GM18526 (cell line): Measurements from ENCODE around the gene ITPRIP.

ENCODE experiments used
- POLR2A ChIP-seq: IDR thresholded peaks from 3 replicates; pipeline ENCODE4 v1.6.1; 2011; ENCODE audit not compliant: insufficient read length; ENCODE audit errors: extremely low read depth

Gene ITPRIP

DNA sequence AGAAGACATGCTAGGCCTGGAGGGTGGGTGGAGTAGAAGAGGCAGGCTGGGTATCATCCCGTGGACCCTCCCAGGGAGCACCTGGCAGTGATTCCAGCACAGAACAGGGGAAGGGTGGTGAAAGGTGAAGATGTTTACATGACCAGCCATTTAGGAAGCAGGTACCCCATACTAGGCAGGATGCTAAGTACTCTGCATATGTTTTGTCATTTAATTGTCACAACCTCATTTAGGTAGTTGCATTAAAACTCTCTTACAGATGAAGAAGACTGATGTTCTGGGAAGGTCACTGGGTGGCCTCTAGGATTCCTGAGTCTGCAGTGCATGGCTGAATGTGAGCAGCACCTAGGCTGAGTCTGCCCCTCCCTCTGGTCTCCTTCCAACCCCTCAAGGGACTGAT, 15.2 kb downstream of the ITPRIP start:
- no peak for TF ChIP-seq POLR2A

DNA sequence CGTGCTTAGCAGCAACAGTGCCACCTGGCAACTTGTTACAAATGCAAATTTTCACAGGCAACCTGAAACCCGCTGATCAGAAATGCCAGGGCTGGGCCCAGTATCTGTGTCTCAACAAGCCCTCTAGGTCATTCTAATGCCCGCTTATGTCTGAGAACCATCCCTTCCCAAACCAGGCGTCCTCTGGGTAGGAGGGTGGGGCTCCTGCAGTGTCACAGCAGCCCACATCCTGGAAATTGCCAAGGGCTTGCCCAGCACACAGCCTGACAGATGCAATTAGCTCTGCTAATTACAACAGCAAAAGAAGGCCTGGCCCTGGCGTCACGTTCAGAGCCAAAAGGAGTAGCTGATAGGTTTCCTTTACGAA, 15.9 kb downstream of the ITPRIP start:
- no peak for TF ChIP-seq POLR2A

DNA sequence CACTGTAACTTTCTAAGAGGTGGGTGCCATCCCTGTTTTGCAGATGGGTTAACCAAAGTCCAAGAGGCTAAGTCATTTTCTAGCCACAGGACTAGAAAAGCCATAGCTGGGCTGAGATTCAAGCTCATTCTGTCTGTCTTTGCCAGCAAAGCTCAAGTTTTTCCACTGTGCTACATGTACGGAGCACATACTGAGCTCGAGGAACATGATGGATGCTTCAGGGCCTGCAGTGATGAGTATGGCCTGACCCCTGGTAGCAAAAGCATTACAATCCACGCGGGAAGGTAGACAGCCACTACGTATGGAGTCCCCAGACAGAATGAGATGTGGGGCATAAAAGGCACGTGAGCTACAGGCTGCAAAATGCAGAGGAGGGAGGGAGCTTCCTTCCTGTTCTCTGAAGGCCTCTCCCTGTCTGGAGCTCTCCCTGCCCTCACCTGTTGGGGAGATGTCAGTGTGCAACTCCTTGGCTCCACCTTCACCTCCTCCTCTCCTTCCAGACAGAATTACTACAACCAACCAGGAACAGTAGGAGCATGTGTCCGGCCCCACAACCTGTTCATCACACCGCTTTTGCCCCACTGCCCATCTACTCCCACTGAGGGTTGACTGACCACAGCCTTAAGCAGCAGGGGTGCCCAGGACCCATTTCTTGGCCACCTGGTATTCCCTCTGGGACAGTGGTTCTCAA, 16.4 kb downstream of the ITPRIP start:
- TF ChIP-seq POLR2A = no peak

DNA sequence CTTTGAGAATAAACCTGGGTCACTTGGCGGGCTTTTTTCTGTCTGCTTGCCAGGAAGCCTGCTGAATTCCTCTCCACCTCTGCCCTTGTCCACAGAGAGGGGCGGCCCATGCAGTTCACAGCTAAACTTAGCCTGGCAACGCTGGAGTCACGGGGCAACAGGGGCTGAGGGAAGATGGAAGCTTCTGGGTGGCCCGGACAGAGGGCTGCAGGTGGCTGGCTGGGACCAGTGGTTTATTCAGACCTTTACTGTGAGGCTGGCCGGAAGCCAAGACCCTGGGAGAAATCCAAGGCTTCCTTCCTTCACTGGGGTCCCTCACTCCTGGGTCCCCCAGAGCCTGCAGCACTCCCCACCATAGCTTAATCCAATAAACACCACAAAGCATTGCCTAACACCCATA, 17.0 kb downstream of the ITPRIP start:
- TF ChIP-seq POLR2A = no peak

DNA sequence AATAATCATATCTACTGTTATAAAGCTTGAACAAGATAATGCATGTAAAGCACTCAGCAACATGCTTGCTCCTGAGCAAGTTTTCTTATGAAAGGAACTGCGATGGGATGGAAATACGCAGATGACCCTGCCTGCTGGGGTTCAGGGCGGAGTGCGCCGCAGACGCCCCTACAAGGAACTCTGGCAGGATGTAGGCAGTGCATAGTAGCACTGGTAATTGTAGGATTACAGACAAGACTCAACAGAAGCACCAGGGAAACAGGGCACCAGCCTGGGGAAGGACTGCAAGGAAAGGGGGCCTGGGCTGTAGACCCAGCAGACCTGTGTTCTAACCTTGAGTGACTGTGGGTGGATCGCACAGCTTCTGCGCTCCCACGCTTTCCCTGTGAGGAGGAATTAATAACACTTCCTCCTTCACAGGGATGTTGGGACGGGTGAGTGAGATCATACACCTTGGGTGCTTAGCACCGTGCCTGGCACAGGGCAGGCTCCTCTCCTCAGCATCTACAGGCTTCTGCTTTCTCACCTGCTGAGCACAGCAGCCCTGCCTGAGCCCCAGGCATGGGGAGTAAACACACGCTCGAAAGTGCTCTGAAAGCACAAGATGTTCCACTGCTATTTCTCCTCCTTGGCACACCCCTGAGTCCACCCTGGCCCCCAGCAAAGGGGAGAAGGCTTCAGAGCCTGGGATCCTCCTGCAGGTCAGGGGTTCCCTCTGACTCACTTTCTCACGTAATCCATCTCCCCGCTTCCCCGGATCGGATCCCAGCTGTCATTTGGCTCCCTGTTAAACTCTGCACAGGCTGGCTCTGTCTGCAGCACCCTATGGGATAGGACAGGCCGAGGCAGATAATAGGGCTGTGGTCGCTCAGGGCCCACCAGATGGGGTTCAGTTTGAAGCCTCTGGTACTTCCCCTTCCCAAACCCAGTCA, 19.2 kb downstream of the ITPRIP start:
- no peak for TF ChIP-seq POLR2A

DNA sequence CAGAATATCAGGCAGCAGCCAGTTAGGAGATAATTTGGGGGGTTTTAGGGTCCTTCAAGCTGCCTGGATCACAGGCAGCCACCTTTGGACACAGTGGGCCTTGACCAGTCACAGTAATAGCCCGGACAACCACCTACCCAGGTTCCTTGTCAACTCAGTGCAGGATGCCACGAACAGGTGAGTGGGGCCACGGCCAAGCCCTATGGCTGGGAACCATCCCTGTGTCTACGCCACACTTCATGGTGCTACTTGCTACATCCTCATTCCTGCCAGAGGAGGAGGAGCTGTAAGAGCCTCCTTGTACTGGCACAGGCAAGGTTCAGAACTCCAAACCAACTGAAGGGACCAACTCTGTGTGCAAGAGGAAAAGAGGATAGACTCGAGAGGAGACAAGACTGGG, 19.9 kb downstream of the ITPRIP start:
- no peak for TF ChIP-seq POLR2A

DNA sequence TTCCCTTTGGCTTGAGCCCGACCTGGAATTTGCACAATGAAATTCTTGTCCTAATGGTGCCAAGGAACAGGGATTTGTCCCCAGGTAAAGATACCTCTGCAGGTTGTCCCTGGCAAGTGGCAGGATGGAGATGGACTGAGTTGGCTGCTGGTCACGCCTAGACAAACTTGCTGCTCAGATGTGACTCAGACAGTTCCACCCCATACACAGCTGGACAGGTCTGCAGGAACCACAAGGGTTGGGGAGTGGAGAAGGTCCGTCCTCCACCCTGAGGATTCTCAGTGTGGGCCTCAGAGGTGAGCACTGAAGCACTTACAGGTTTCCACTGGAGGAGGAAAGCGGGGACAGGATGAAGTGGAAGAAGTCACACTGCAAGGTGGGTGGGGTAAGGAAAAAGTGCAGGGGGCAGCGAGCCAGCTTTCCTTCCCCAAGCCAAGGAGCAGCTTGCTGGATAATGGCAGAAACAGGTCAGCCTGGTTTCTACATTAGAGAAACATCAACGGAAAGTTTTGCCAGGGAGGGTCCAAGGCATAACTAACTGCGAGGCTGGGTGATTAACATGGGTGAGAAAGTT, 20.5 kb downstream of the ITPRIP start:
- no peak for TF ChIP-seq POLR2A

DNA sequence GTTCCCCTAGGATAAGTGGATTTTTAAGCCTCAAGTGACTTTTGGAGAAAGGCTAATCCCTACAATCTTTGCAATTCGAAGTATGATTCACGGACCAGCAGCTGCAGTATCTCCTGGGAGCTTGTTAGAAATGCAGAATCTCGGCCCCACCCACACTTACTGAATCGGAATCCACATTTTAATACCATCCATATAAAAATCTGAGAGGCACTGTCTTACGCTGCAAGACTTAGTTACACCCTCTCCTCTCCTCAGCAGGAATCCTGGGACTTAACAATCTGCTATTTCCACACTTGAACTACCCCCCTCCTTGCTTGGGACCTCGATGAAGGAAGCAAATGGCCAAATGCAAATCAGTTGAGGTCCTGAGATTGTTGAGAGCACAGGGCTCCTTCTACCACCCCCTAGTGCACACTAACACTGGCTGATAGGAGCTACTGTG, 21.0 kb downstream of the ITPRIP start:
- no peak for TF ChIP-seq POLR2A

DNA sequence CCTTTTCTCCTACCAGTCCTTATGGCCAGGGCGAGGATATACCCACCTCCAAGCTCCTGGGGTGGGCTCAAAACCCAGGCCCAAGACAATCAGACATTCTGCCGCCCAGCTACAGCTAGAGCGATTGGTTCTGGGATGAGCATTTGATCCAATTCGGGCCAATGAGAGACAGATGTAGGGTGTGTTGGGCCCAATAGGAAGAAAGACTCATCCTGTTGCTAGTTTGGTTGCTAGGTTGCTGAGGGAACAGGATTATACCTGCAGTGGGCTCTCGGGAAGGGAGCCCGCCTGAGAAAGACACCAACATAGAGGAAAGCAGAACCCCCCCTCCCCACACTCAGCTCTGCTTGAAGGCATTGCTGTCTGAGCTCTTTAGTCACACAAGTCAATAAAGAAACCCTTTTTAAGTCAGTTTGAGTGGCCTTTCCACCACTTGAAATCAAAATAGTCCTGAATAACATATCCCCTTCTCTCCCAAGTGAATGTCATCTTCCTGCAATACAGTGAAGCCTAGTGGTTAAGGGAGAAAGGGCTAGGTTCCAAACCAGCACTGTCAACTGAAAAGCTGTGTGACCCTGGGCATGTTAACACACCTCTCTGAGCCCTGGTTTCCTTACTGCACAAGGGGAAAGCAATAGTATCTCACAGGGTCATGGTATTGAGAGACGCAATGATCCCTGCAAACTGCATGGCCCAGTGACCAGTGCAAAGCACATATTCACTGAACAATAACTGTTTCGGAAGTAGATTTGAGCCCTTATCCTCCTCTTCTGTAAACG, 21.8 kb downstream of the ITPRIP start:
- TF ChIP-seq POLR2A = no peak

DNA sequence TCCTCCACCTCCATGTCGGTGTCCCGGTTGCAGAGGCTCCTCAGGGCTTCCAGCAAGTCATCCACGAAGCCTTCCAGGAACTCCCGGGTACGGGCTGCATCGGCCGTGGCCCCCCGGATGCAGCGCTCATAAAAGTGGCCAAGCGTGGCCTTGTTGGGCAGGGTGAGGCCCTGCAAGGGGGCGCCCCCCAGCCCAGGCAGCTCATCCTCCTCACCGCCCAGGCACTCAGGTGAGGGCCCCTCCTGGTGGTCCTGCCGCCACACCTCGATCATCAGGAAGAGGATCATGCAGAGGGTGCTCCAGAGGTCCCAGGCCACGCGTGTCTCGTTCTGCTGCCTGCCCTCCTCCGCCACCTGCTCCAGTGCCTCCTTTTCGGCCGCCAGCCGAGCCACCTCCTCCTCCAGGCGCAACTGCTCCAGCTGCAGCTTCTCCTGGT, 22.8 kb downstream of the ITPRIP start:
- TF ChIP-seq POLR2A = no peak

DNA sequence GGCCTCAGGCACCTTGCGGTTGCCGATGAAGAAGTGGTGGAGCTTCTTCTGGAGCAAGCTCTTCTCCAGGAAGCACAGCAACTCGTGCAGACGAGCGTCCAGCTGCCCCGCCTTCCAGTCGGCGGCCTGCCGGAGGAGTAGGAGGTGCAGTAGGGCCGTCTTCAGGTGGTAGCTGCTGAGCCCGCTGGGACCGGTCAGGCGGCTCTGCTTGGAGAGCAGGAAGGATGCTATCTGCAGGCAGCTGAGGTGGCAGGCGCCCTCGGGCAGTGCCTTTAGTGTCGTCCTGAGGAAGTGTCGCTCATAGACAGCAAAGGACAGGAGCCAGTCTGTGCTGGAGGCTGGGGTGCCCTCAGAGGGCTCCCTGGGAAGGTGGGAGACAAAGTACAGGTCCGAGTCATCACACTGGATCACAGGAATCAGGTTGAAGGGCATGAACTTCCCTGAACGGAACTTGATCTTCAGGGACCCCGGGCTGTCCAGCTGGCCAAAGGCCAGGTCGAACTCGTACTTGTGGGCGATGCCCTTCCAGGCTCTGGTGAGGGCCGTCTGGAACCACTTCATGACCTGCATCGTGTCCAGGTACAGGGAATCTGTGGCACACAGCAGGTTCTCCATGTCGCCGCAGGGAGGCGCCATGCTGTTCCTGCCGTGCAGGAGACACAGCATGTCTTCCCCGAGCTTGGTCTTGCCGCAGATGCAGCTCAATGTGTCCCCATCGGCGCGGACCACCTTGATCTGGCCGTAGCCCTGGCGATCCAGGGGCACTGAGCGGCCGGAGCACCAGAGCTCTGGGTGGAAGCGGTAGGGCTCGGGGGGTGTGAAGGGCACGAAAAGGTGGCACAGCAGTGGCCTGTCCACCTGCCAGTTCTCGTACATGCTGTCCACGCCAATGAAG, 23.4 kb downstream of the ITPRIP start:
- no peak for TF ChIP-seq POLR2A

DNA sequence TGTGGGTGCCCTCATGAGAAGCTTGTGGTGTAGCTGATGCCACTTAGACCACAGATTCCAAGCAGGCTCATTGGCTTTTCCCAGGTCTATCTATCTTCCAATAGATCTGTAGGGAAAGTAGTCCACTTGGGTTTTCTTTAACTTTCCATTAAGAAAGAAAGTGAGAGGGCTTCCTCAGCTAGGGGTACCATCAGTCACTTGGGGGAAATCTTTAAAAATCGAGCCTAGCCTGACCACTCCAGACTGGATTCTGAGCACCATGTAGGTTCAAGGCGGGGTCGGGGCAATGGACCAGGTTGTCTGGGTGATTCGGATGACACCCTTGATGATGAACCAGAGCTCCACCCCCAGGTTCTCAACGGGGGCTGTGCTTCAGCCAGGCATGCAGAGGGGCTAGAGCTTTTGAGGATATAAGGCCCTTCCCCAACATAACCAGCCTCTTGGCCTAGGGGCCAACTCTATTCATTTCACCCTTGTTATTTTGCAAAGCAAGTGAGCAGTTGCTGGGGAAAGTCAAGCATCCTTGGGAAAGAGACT, 27.0 kb downstream of the ITPRIP start:
- TF ChIP-seq POLR2A = no peak

DNA sequence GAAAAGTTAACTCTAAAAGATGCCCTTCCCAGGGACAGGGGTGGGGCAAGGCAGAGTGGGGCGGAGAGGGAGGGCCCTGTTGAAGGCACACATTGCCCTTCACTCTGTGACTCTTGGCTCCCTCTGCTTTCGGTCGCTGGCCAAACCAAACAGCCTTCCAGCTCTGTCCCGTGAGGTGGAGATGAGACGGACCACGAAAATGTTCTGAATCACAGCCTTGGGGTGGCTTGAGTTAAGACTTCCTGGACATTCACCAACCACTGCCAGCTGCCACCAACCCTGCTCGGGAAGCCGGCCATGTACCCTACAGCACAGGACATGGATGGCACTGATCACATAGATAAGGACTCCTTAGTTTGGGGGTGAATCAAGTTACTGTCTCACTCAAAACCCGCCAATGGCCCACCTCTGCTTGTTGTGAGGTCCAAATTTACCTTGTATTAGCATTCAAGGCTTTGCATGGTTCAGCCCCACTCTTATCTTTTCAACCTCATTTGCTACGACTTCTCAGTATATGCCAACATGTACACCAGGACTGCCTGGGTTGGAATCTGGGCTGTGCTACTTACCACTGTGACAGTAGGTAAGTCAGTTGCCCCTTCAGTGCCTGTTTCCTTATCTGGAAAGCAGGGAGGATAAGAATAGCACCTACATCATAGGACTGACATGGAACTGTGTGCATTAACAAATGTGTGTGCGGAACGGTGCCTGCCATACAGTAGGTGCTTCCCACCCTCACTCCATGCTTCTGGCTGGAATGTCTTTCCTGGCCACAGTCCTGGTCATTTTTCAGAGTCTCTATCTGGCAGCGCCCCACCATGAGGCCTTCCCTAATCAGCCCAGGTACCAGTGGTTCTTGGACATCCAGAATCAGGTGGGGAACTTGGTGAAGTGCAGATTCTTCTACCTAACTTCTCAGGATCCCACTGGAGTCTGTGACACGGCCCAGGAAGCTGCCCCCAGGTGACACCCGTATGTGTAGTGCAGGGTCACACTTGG, 28.0 kb downstream of the ITPRIP start:
- no peak for TF ChIP-seq POLR2A
